Lower leg skin (tissue), 3 donors: ENCODE results near the gene TTLL3.

Source experiments
- CTCF ChIP-seq, 3 donors: fragments of 450-650 bp; IDR thresholded peaks; one replicate each; pipeline ENCODE4 v1.5.1; 2016; ENCODE audit warnings: antibody characterized with exemption in 3 of 3, mild to moderate bottlenecking in 3 of 3, moderate library complexity in 2 of 3
- POLR2A ChIP-seq, 2 donors: fragments of 450-650 bp; IDR thresholded peaks; one replicate each; pipeline ENCODE4 v1.6.1; 2016 to 2017; ENCODE audit warnings: antibody characterized with exemption in 2 of 2, mild to moderate bottlenecking in 1 of 2, moderate library complexity in 1 of 2

GRCh38 chr3:9769012-9769411, 41.0 kb upstream of the TTLL3 start:
- no peak for TF ChIP-seq CTCF (IDR thresholded peaks at IDR 0.05)
- no peak for TF ChIP-seq POLR2A (IDR thresholded peaks at IDR 0.05)
